GM12873 (cell line): ENCODE data around the gene DLGAP1.

Source experiments
- CTCF ChIP-seq: IDR thresholded peaks from 2 replicates; pipeline ENCODE4 v1.5.1; 2012; ENCODE audit warnings: low read depth, mild to moderate bottlenecking, moderate library complexity, low read length, control low read depth; ENCODE audit not compliant: insufficient read depth; ENCODE audit errors: missing control alignments

Gene DLGAP1

GRCh38 chr18:3593381-3593903 is 861.7 kb downstream of the DLGAP1 start:
- TF ChIP-seq CTCF, result no peak

GRCh38 chr18:3592864-3593263 is 862.2 kb downstream of the DLGAP1 start:
- no peak for TF ChIP-seq CTCF

GRCh38 chr18:3590096-3590630 is 864.9 kb downstream of the DLGAP1 start:
- no peak for TF ChIP-seq CTCF

- peak; percentile 84 for TF ChIP-seq CTCF
Measured at GRCh38 chr18:3585656-3586509, 869.2 kb downstream of the DLGAP1 start.

GRCh38 chr18:3584897-3585460 is 870.1 kb downstream of the DLGAP1 start:
- no peak for TF ChIP-seq CTCF

GRCh38 chr18:3584266-3584861 is 870.7 kb downstream of the DLGAP1 start:
- TF ChIP-seq CTCF, result no peak

GRCh38 chr18:3583873-3584247 is 871.2 kb downstream of the DLGAP1 start:
- TF ChIP-seq CTCF, result no peak
